Hepatocyte (in vitro differentiated cells): Measurements from ENCODE around the gene MRPL38. TPM values are rescaled to one million over a fixed set of nuclear protein-coding genes. Genes with fewer than 3 reads are reported as not detected.
A peak's percentile ranks its signal among the peaks of the same experiment; 100 is the strongest.

Experiments used
- DNase-seq: peaks from one replicate; pipeline ENCODE4 v3.0.0-alpha.2; 2016; ENCODE audit warnings: low spot score
- H2AFZ ChIP-seq: fragments of 200-600 bp; sonication (generic); 2 replicates; pipeline ENCODE4 v1.6.0; 2016; ENCODE audit warnings: antibody characterized with exemption, mild to moderate bottlenecking
- H3K27ac ChIP-seq: fragments of 200-600 bp; sonication (generic); 2 replicates; pipeline ENCODE4 v1.5.1; 2016; ENCODE audit warnings: mild to moderate bottlenecking
- H3K27me3 ChIP-seq: fragments of 200-600 bp; sonication (generic); 2 replicates; pipeline ENCODE4 v1.6.1; 2016
- H3K36me3 ChIP-seq: fragments of 200-600 bp; sonication (generic); replicated peaks from 2 replicates; pipeline ENCODE4 v1.5.1; 2016; ENCODE audit warnings: low read depth; ENCODE audit not compliant: insufficient read depth
- H3K4me1 ChIP-seq: fragments of 200-600 bp; sonication (generic); 2 replicates; pipeline ENCODE4 v1.5.1; 2016; ENCODE audit warnings: mild to moderate bottlenecking, moderate library complexity; ENCODE audit not compliant: insufficient read depth
- H3K4me2 ChIP-seq: fragments of 200-600 bp; sonication (generic); 2 replicates; pipeline ENCODE4 v1.6.0; 2016
- H3K4me3 ChIP-seq: fragments of 200-600 bp; sonication (generic); 2 replicates; pipeline ENCODE4 v1.5.1; 2016; ENCODE audit warnings: mild to moderate bottlenecking
- H3K79me2 ChIP-seq: fragments of 200-600 bp; sonication (generic); 2 replicates; pipeline ENCODE4 v1.6.0; 2017; ENCODE audit warnings: mild to moderate bottlenecking
- H3K9me2 ChIP-seq: fragments of 200-600 bp; sonication (generic); replicated peaks from 2 replicates; pipeline ENCODE4 v1.6.0; 2017; ENCODE audit warnings: mild to moderate bottlenecking; ENCODE audit not compliant: insufficient read depth
- H3K9me3 ChIP-seq: fragments of 200-600 bp; sonication (generic); 2 replicates; pipeline ENCODE4 v1.5.1; 2016; ENCODE audit warnings: low read depth, mild to moderate bottlenecking
- H4K20me1 ChIP-seq: fragments of 200-600 bp; sonication (generic); 2 replicates; pipeline ENCODE4 v1.6.0; 2016; ENCODE audit warnings: mild to moderate bottlenecking; ENCODE audit not compliant: insufficient read depth, poor library complexity, severe bottlenecking
- CTCF ChIP-seq: fragments of 200-600 bp; sonication (generic); IDR thresholded peaks from 2 replicates; pipeline ENCODE4 v1.5.1; 2016; ENCODE audit warnings: antibody characterized with exemption, mild to moderate bottlenecking; ENCODE audit not compliant: poor library complexity
- EZH2 ChIP-seq: fragments of 200-600 bp; sonication (generic); IDR thresholded peaks from 2 replicates; pipeline ENCODE4 v1.6.1; 2016; ENCODE audit warnings: antibody characterized with exemption, mild to moderate bottlenecking, borderline replicate concordance
- EZH2phosphoT487 ChIP-seq: fragments of 200-600 bp; sonication (generic); IDR thresholded peaks from one replicate; pipeline ENCODE4 v1.6.1; 2018; ENCODE audit warnings: antibody characterized with exemption, mild to moderate bottlenecking, low read depth, moderate library complexity; ENCODE audit not compliant: unreplicated experiment, severe bottlenecking
- WGBS: methylation state at CpG from one replicate; pipeline ENCODE4 v1.1.6; 2016; ENCODE audit warnings: low lambda C conversion rate; ENCODE audit errors: missing lambda C conversion rate; 5-methylcytosine and 5-hydroxymethylcytosine counted together
- polyA plus RNA-seq: library from polyadenylated mRNA; unstranded; fragments of >200 nt; fragmentation: Nextera tagmentation; extraction: Ambion mirVana; gene quantifications from 2 replicates; pipeline ENCODE4 v1.2.1, GENCODE V29; 2016
- total RNA-seq: library from RNA; depleted of rRNA; stranded (reverse); fragments of >200 nt; gene quantifications from 2 replicates; pipeline ENCODE4 v1.2.3, GENCODE V29; 2014

Gene MRPL38
- total RNA-seq (40.4 and 50.2 TPM in 2 replicates), polyA plus RNA-seq (124 and 134 TPM in 2 replicates)

GRCh38 chr17:75904749-75905521 is at the start of gene MRPL38:
Gene MRPL38 (minus strand): TSS chr17:75904884. CDS start chr17:75904875, 9 bp downstream.
- TF ChIP-seq EZH2phosphoT487 = no peak
- TF ChIP-seq CTCF = peak; percentile 100
- no peak for TF ChIP-seq EZH2
- no peaks in the 10 kb centered on the region for H3K36me3 ChIP-seq
- H3K9me2 ChIP-seq = no peaks in the 10 kb centered on the region
- DNase-seq = peak; percentile 98
- H3K27ac ChIP-seq = peak within 1 kb of the TSS; percentile 91
- no peaks in the 10 kb centered on the region for H3K9me3 ChIP-seq
- H3K27me3 ChIP-seq = no peaks in the 10 kb centered on the region
- H3K79me2 ChIP-seq = peaks cover 20% of the 10 kb centered on the region
- peak within 1 kb of the TSS; percentile 97 for H3K4me2 ChIP-seq
- peak within 1 kb of the TSS; percentile 84 for H2AFZ ChIP-seq
- peaks cover 6% of the 10 kb centered on the region for H3K4me1 ChIP-seq
- WGBS = 8% methylated on average over 47 of the region's 69 CpGs
- no peaks in the 10 kb centered on the region for H4K20me1 ChIP-seq
- peak within 1 kb of the TSS; percentile 70 for H3K4me3 ChIP-seq

- 97% methylated on average over 8 of the region's 8 CpGs for WGBS
- Histone ChIP-seq H4K20me1 (no peaks in the 10 kb centered on the region), H3K36me3 (peaks cover 12% of the 10 kb centered on the region)
Observed at GRCh38 chr17:75950855-75951554, 46.3 kb upstream of the MRPL38 start.

DNA sequence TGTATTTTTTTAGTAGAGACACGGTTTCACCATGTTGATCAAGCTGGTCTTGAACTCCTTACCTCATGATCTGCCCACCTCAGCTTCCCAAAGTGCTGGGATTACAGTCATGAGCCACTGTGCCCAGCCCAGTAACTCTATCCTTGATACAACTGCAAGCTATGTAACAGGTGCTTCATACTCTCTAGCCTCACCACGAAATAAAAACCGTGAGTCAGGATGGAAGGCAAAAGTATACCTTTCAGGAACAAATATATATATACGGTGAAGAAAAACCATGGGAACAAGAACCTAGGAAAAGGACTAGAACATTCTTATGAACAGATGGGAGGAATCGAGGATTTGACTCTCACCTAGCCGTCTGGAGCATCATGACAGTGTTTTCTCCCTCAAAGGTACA is 45.7 kb upstream of the MRPL38 start:
- no peak for DNase-seq
- Histone ChIP-seq H4K20me1 (no peaks in the 10 kb centered on the region), H3K4me1 (no peaks in the 10 kb centered on the region), H3K27ac (no peak overlapping the region), H3K4me2 (no peak overlapping the region), H3K9me3 (no peaks in the 10 kb centered on the region), H3K79me2 (peaks cover 3% of the 10 kb centered on the region), H3K4me3 (no peak overlapping the region), H3K36me3 (peaks cover 12% of the 10 kb centered on the region), H3K9me2 (no peaks in the 10 kb centered on the region), H3K27me3 (no peaks in the 10 kb centered on the region), H2AFZ (no peak overlapping the region)
- 98% methylated on average over 6 of the region's 6 CpGs for WGBS
- TF ChIP-seq EZH2phosphoT487 (no peak), EZH2 (no peak), CTCF (no peak)

More at GRCh38 chr17:75950855-75951554, 46.3 kb upstream of the MRPL38 start:
- no peak overlapping the region for H3K27ac ChIP-seq
- no peak for DNase-seq
- TF ChIP-seq EZH2 = no peak
- no peak for TF ChIP-seq EZH2phosphoT487
- no peak for TF ChIP-seq CTCF
- H3K27me3 ChIP-seq = no peaks in the 10 kb centered on the region
- H3K79me2 ChIP-seq = peaks cover 8% of the 10 kb centered on the region
- no peak overlapping the region for H3K4me3 ChIP-seq
- no peak overlapping the region for H3K4me2 ChIP-seq
- no peaks in the 10 kb centered on the region for H3K4me1 ChIP-seq
- H3K9me2 ChIP-seq = no peaks in the 10 kb centered on the region
- no peak overlapping the region for H2AFZ ChIP-seq
- no peaks in the 10 kb centered on the region for H3K9me3 ChIP-seq
